Measurements from ENCODE around the gene TRPM2. TPM values are rescaled to one million over a fixed set of nuclear protein-coding genes. Genes with fewer than 3 reads are reported as not detected.

Gene TRPM2
- total RNA-seq, 3 donors from 2014 or later (not counting 1 experiment from before 2014, with no cell fraction given) = 21.7 to 70.5 (median 25.2) TPM

GRCh38 chr21:44432841-44433790 lies 79.7 kb downstream of the TRPM2 start:
- Mint-ChIP-seq H3K27me3 (ENCODE audit: low read depth in 2 of 2) (no peaks in the 10 kb centered on the region), H3K4me3 (no peak overlapping the region), H3K4me1 (peaks cover 0 to 25% of the 10 kb centered on the region in 2 donors), H3K27ac (peak overlapping the region in 1 of 2 donors; percentile 38), H3K36me3 (peaks cover 22% of the 10 kb centered on the region), H3K9me3 (peaks cover 2 to 12% of the 10 kb centered on the region in 2 donors)
- ATAC-seq (no peak), DNase-seq (peak in 1 of 2 donors; percentile 12)
- Histone ChIP-seq H3K9me3 (ENCODE audit: control insufficient read depth, insufficient read depth, low read length) (peaks cover 7% of the 10 kb centered on the region), H3K27me3 (ENCODE audit: control insufficient read depth, insufficient read depth, low read length) (no peaks in the 10 kb centered on the region), H3K27ac (ENCODE audit: low read length) (no peak overlapping the region), H3K36me3 (ENCODE audit: control insufficient read depth, insufficient read depth, low read length) (peaks cover 3% of the 10 kb centered on the region), H3K4me1 (ENCODE audit: control insufficient read depth, insufficient read depth, low read length) (no peaks in the 10 kb centered on the region), H3K4me3 (ENCODE audit: low read length) (no peak overlapping the region)
- 93% methylated on average over 34 of the region's 34 CpGs for WGBS (ENCODE audit: insufficient coverage)
- TF ChIP-seq CTCF (IDR thresholded peaks at IDR 0.05) = no peak
- intact Hi-C loops (cut with micrococcal nuclease) = no loop called here

- Histone ChIP-seq H3K36me3 (ENCODE audit: control insufficient read depth, insufficient read depth, low read length) (peaks cover 3% of the 10 kb centered on the region), H3K4me1 (ENCODE audit: control insufficient read depth, insufficient read depth, low read length) (no peaks in the 10 kb centered on the region), H3K27me3 (ENCODE audit: control insufficient read depth, insufficient read depth, low read length) (no peaks in the 10 kb centered on the region), H3K9me3 (ENCODE audit: control insufficient read depth, insufficient read depth, low read length) (no peaks in the 10 kb centered on the region), H3K4me3 (ENCODE audit: low read length) (no peak overlapping the region), H3K27ac (ENCODE audit: low read length) (no peak overlapping the region)
- WGBS (ENCODE audit: insufficient coverage) = 92% methylated on average over 39 of the region's 39 CpGs
- no peak overlapping the region for H3K4me3 Mint-ChIP-seq
- peaks cover 0 to 25% of the 10 kb centered on the region in 2 donors for H3K4me1 Mint-ChIP-seq
- H3K27ac Mint-ChIP-seq = no peak overlapping the region
- ATAC-seq = no peak
- TF ChIP-seq CTCF (IDR thresholded peaks at IDR 0.05) = no peak
- H3K9me3 Mint-ChIP-seq = peaks cover 2 to 12% of the 10 kb centered on the region in 2 donors
- peaks cover 22% of the 10 kb centered on the region for H3K36me3 Mint-ChIP-seq
- H3K27me3 Mint-ChIP-seq (ENCODE audit: low read depth in 2 of 2) = no peaks in the 10 kb centered on the region
- peak in 1 of 2 donors; percentile 11 for DNase-seq
- intact Hi-C loops (cut with micrococcal nuclease) = no loop called here
Observed at GRCh38 chr21:44433791-44434567, 80.6 kb downstream of the TRPM2 start.

- H3K4me3 Mint-ChIP-seq = no peak overlapping the region
- ATAC-seq = no peak
- WGBS (ENCODE audit: insufficient coverage) = 81% methylated on average over 13 of the region's 13 CpGs
Observed at GRCh38 chr21:44434568-44434925, 81.1 kb downstream of the TRPM2 start.

More at GRCh38 chr21:44434568-44434925, 81.1 kb downstream of the TRPM2 start:
- Histone ChIP-seq H3K36me3 (ENCODE audit: control insufficient read depth, insufficient read depth, low read length) (peaks cover 5% of the 10 kb centered on the region), H3K27ac (ENCODE audit: low read length) (no peak overlapping the region), H3K9me3 (ENCODE audit: control insufficient read depth, insufficient read depth, low read length) (no peaks in the 10 kb centered on the region), H3K27me3 (ENCODE audit: control insufficient read depth, insufficient read depth, low read length) (no peaks in the 10 kb centered on the region), H3K4me3 (ENCODE audit: low read length) (no peak overlapping the region), H3K4me1 (ENCODE audit: control insufficient read depth, insufficient read depth, low read length) (no peaks in the 10 kb centered on the region)
- Mint-ChIP-seq H3K9me3 (peaks cover 2 to 12% of the 10 kb centered on the region in 2 donors), H3K36me3 (peaks cover 22% of the 10 kb centered on the region), H3K27ac (no peak overlapping the region), H3K4me1 (peaks cover 0 to 25% of the 10 kb centered on the region in 2 donors), H3K27me3 (ENCODE audit: low read depth in 2 of 2) (no peaks in the 10 kb centered on the region)
- intact Hi-C loops (cut with micrococcal nuclease) = no loop called here
- no peak for DNase-seq
- no peak for TF ChIP-seq CTCF (IDR thresholded peaks at IDR 0.05)
